ENCODE measurements around the gene RGL1. TPM values are rescaled to one million over a fixed set of nuclear protein-coding genes. Genes with fewer than 3 reads are reported as not detected.
A peak's percentile ranks its signal among the peaks of the same experiment; 100 is the strongest.
"Not testable (repeated sequence)": the region's sequence is repeated elsewhere in the genome, so short reads cannot be mapped to it uniquely, and the experiment has no call there.

Gene RGL1
- total RNA-seq, 4 donors from 2014 or later, result 66.8 to 88.3 (median 74.6) TPM

GRCh38 chr1:183783767-183784637 is 20.9 kb upstream of the RGL1 start:
- no peak for TF ChIP-seq CTCF (IDR thresholded peaks at IDR 0.05)
- DNase-seq (ENCODE audit: low spot score) (no peak), ATAC-seq (ENCODE audit: low FRiP score) (peak; percentile 72)

DNA sequence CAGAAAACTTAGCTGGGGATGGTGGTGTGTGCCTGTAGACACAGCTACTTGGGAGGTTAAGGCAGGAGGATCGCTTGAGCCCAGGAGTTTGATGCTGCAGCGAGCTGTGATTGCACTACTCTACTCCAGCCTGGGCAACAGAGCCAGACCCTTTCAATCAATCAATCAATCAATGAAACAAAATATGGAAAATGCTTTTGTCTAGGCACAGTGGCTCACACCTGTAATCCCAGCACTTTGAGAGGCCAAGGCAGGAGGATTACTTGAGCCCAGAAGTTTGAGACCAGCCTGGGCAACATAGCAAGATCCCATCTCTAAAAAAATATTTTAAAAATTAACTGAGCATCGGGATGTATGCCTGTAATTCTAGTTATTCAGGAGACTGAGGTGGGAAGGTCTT is 19.0 kb upstream of the RGL1 start:
- ATAC-seq (ENCODE audit: low FRiP score); DNase-seq (ENCODE audit: low spot score): not testable (repeated sequence)

GRCh38 chr1:183787704-183788103 is 17.2 kb upstream of the RGL1 start:
- DNase-seq (ENCODE audit: low spot score) (no peak), ATAC-seq (ENCODE audit: low FRiP score) (no peak)
- no peak for TF ChIP-seq CTCF (IDR thresholded peaks at IDR 0.05)

DNA sequence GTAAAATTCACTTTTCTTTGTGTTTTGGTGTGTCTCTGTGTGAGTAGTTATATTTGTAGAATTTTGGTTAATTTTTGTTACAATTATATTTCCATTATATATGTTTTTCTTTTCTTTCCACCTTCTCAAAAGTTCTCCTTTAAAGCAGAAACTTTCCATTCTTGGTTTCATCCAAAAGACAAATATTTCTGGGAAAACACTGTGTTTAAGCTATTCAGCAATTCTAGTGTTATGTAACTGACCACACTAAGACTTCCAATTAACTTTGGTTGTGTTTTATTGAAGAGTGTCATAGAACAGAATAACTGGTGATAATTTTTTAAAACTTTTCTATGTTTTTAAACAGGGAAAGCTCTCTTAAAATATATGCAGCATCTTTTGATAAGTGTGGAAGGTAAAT is 13.6 kb upstream of the RGL1 start:
- no peak for TF ChIP-seq CTCF (IDR thresholded peaks at IDR 0.05)
- DNase-seq (ENCODE audit: low spot score) (no peak), ATAC-seq (ENCODE audit: low FRiP score) (no peak)

DNA sequence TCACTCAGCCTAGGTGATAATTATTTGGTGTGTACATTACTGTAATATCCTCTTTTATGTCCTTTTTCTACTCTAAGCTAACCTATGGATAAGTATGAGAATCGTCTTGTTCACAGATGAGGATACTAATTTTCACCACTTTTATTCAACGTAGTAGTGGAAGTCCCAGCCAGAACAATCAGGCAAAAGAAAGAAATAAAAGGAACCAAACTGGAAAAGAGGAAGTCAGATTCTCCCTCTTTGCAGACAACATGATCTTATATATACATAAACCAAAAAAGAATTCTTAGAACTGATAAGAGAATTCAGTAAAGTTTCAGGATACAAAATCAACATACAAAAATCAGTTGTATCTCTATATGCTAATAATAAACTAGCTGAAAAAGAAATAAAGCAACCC is 12.6 kb upstream of the RGL1 start:
- no peak for ATAC-seq (ENCODE audit: low FRiP score)
- TF ChIP-seq CTCF (IDR thresholded peaks at IDR 0.05), result no peak
- no peak for DNase-seq (ENCODE audit: low spot score)

GRCh38 chr1:183794088-183794487 is 10.8 kb upstream of the RGL1 start:
- DNase-seq (ENCODE audit: low spot score) (no peak), ATAC-seq (ENCODE audit: low FRiP score) (no peak)
- TF ChIP-seq CTCF (IDR thresholded peaks at IDR 0.05), result no peak

DNA sequence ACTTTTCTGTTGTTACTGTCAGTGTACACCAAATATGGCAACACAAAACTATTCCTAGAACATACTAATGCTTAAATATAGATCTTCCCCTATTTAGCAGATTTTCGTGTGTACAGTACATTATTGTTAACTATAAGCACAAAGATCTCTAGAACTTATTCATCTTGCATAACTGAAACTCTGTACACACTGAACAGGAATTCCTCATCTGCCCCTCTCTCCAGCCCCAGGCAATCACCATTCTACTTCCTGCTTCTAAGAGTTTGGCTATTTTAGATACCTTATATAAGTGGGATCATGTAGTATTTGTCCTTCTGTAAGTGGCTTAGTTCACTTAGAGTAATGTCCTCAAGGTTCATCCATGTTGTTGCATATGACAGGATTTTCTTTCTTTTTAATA is 4.5 kb upstream of the RGL1 start:
- TF ChIP-seq CTCF (IDR thresholded peaks at IDR 0.05), result no peak
- DNase-seq (ENCODE audit: low spot score) (no peak), ATAC-seq (ENCODE audit: low FRiP score) (no peak)

Measured in omental fat pad (tissue), 4 donors.